Adrenal gland (tissue), 5 donors: Measurements from ENCODE around the gene FYN.

Source experiments
- CTCF ChIP-seq, 6 experiments: fragments of 450-650 bp in 4 of 6; fragments of 200-600 bp in 2 of 6; sonication (generic) in 1 of 6; IDR thresholded peaks; 1 replicate in 5 of 6; 2 replicates in 1 of 6; pipeline versions ENCODE4 v1.5.1 to v1.8.0; 2016 to 2021; ENCODE audit warnings: antibody characterized with exemption in 6 of 6, mild to moderate bottlenecking in 2 of 6, moderate library complexity in 1 of 6
- POLR2A ChIP-seq, 2 donors: fragments of 450-650 bp; IDR thresholded peaks; one replicate each; pipeline ENCODE4 v1.6.1; 2017; ENCODE audit warnings: antibody characterized with exemption in 2 of 2, mild to moderate bottlenecking in 2 of 2, moderate library complexity in 1 of 2
- donor health status: DM: no; HTN: no; CAD: no.

GRCh38 chr6:111644893-111645430, 228.3 kb downstream of the FYN start:
- TF ChIP-seq CTCF (IDR thresholded peaks at IDR 0.05) (no peak), POLR2A (IDR thresholded peaks at IDR 0.05) (no peak)
